GM21528 (cell line): Measurements from ENCODE around the gene CRHR2.

Experiments
- ATAC-seq: cut with Tn5 transposase; IDR thresholded peaks from one replicate; pipeline ENCODE4 v1.9.1; 2021; ENCODE audit warnings: mild to moderate bottlenecking, moderate library complexity; ENCODE audit not compliant: unreplicated experiment, low FRiP score

CRHR2 gene

DNA sequence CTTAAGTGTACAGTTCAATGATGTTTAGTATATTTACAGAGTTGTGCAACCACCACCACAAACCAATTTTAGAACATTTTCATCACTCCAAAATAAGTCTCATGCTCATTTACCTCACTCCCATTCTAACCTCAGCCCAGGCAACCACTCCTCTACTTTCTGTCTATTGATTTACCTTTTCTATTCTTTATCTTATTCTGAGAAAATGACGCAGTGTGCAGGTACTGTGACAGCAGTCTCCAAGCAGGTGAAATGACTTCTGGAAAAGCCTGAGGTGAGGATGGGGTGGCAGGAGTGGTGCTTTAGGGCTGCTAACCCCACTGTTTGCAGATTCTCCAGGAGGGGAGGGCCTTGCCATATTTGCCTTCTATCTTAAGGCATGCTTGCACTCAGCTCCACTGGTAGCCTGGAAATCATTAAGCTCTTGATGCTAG, 48.0 kb downstream of the CRHR2 start:
- ATAC-seq: no peak

DNA sequence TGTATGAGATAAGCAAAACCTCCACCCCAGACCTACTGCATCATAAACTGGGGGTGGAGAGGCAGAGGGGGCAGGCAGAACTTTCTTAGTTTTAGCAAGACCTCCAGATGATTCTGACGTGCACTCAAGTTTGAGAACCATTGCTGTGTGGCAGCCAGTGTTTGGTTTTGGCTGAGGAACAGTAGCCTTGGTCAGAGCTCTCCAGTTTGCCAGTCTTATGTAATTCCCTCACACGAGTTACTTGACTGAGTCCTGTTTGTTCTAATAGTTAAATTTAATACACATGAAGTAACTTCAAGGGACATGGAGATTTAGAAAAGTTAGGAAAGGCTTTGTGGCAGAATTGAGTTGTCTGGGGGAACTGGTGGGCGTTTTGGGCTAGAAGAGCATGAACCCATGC, 49.0 kb downstream of the CRHR2 start:
- no peak for ATAC-seq

DNA sequence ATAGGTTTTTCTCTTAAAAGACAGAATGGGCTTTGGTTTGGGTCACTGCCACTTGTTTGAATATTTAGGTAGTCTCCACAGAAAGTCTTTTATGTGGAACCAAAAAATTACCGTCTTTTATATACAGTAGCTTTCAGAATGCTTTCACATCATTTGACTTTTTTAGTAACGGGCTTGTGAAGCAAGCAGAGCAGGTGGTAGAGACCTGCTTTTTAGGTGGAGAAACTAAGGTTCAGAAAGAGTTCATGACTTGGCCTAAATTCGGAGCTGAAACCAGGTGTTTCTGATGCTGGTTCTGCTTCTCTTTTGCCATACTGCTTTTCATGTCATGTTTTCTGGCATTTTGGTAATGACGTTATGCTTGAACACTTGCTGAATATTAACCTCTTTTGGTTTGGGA, 51.3 kb downstream of the CRHR2 start:
- no peak for ATAC-seq

DNA sequence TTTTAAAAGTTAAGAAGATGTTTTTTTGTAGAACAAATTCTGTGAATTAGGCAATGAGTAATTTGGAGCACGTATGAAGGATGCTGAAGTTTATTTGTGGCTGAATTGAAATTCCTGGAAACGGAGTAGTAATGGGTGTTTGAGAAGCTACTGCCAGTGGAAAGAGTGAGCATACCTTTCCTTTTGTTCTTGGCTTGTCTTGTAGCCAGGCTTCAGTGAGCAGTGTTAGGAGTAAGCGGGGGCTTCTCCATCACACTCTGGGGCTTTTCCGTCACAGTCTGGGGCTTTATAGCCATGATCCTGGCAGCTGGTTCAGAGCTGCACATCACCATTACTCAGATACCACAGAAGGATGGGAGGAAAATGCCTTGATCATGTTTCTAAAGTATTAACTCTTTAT, 55.2 kb downstream of the CRHR2 start:
- no peak for ATAC-seq

DNA sequence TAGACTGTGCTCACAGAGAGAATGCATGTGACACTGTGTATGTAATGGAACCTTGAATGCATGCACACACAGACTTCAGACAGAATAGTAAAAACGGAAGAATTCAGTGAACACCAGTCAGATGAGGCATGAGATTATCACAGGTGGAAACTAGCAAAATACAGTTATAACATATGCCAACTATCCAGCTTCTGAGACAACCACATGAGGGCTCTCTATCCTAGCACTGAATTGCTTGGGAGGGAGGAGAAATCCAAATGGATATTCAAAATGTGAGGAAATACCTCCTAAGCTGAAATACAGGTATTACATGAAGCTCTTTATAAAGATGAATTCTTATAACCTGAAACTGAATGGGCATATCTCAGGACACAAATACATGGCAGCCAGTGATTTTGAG, 57.0 kb downstream of the CRHR2 start:
- no peak for ATAC-seq

DNA sequence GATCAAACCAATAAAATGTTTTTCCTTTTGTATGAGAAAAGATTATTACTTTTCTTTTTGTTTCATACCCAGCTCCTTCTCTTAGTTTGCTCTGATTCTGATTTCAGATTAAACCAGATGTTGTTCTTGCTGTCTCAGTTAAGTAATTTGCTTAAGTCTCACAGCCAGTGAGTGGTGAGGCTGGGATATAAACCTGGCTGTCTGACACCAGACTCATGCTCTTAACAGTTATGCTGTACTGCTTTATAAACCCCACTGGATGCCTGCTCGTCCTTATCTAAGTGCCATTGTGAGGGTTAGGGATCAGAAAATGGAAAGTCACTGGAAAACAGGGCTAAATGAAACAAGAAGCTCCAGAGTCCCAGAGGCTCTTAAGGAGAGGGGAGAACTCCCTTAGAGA, 63.3 kb downstream of the CRHR2 start:
- ATAC-seq: no peak

DNA sequence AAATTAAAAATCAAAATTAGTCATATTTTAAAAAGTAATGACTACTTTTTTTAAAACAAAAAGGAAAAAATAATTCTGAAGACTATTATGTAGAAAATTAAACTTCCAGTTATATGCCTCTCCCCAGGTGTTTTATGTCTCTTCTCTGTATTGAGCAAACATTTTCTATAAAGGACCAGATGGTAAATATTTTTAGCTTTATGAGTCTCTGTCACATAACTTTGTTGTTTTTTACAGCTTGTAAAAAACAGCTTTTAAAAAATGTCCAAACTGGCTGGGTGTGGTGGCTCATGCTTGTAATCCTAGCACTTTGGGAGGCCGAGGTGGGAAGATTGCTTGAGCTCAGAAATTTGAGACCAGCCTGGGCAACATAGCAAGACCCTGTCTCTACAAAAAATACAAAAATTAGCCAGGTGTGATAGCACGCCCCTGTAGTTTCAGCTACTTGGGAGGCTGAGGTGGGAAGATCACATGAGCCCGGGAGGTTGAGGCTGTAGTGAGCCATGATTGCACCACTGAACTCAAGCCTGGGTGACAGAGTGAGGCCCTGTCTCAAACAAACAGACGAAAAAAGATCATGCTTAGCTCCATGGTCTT, 64.1 kb downstream of the CRHR2 start:
- ATAC-seq: no peak

DNA sequence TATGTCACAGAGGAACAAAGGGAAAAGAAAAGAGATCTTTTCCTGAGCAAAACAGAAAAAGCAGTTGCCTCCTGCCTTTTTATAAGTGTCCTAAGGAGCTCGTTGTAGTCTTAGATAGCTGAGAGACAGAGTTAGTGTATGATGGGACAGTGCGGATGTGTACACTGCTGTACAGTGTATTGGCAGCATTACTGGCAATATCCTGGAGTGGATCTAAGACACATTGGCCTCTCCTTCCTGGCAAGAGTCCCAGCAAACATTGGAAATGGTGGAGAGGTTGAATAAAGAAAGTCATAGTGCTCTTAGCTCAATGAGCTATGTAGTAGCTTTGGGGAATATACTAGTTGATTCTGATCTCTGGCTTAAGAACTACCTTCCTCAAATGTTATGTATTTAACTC, 64.9 kb downstream of the CRHR2 start:
- no peak for ATAC-seq

DNA sequence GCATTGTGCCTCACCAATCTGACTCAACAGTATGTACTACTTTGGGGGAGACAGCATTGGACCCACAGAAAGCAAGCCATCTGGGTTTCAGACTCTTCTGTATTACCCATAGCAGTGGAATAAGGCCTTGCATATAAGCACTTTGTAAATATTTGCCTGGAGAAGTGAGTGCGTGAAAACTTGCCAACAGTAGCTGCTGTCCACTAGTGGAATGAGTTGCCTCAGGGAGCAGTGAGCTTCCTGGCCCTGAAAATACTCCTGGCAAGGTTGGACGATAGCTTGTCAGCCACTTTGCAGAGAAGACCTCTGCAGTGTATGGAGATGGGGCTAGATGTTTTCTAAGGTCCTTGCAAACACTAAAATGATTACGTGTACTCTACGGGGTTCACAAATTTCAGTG, 65.9 kb downstream of the CRHR2 start:
- ATAC-seq: no peak

DNA sequence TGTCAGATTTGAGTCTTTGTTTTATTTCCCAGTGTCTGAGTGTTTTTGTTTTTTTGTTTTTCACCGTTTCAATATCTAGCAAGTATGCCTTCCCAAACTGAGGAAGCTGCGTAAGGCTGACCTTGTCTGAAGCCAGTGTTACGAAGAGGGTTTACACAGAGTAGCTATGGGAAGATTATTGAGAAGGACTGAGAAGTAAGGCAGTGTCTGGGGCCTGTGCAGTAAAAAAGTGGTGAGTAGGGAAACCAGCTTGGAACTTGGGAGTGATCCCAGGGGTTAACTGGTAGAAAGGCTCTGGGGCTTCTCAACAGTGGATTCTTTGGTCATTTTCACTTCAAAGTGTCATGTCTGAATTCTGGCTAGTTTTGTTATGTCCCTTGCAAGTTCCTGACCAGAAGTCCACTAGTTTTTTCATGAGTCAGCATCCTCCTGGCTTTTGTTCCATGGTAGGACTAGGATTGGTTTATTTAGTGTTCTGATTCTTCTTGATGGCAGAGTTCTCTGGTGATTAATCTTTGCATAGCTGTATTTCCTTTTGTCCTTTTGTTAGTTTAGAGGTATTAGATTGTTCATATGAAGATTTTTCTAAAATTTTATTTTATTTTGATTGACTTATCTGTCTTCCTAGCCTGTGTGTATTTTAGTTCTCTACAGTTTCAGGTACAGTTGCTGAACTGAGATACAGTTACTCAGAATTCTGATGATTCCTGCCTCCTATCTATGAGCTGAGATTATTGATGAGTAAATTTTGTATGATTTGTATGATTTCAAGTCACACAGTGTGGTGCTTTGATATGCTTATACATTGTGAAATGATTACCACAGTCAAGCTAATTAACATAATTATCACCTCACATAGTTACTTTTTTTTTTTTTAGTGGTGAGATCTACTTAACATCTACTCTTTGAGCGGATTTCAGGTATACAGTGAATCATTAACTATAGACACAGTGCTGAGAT, 68.6 kb downstream of the CRHR2 start:
- no peak for ATAC-seq

DNA sequence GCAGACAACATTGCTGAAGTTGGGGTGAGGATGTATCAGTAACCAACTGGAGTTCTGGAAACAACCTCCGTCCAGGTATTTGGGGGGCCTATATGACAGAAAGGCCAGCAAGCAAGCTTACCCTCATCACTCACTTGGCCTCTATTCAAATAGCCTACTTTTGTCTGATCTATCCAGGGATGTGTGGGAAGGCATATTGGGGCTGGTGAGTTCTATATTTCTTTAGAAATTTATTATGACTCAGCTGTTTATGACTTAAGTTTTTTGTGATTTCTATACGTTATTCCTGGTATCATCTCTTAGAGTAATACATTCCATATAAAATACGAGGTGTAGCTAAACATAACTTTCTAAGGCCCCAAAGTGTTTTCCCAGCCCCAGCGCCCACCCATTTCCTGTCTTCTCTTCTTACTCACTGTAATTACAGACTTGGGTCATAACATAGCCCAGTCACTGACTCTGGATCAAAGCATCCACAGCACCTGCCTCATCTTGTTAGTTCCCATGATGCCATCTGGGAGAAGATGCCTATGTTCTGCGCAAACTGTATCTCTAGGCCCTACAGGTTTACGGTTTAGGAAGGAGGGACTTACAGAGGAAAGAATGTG, 69.5 kb downstream of the CRHR2 start:
- ATAC-seq: no peak

DNA sequence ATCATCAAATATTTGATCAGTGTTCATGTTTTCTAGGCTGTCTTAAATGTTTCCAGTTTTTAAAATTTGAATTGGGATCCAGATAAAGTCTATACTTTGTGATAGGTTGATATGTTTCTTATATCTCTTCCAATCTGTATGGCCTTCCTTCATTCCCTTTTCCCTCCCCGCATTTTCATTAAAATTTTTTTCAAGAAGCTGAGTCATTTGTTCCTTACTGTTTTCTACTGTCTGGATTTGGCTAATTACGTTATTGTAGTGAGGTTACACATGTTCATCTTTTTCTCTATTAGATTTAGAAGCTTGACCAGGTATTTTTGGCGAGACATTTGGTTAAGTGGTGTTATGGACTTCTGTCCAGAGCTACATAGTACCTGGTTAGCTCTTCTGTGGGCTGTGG, 76.4 kb downstream of the CRHR2 start:
- ATAC-seq: no peak

DNA sequence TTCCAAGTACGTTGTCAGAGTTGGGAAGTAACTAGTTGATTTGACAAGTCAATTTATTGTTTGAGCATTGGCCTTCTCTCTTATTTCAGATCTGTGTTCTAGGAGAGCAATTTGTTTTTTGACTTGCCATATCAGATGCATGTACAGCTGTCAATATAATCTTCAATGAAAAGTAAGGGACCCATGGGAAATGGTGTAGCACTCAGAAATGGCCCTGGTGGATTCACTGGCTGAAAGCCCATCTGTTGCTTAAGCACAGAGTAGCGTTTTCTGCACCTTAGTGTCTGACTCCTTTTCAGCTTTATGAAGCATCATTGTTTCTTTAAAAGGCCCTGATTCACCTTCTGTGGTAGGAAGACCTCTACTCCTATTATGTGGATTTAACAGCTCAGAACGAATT, 77.4 kb downstream of the CRHR2 start:
- ATAC-seq: no peak
